GM12801 (cell line): ENCODE results near the gene NUBP2.

Source experiments
- TF ChIP-seq, protein P1 (sequence below): IDR thresholded peaks from one replicate; pipeline ENCODE4 v1.5.1; 2011; ENCODE audit warnings: control low read depth; ENCODE audit not compliant: insufficient read length; ENCODE audit errors: extremely low read depth

Gene NUBP2

DNA sequence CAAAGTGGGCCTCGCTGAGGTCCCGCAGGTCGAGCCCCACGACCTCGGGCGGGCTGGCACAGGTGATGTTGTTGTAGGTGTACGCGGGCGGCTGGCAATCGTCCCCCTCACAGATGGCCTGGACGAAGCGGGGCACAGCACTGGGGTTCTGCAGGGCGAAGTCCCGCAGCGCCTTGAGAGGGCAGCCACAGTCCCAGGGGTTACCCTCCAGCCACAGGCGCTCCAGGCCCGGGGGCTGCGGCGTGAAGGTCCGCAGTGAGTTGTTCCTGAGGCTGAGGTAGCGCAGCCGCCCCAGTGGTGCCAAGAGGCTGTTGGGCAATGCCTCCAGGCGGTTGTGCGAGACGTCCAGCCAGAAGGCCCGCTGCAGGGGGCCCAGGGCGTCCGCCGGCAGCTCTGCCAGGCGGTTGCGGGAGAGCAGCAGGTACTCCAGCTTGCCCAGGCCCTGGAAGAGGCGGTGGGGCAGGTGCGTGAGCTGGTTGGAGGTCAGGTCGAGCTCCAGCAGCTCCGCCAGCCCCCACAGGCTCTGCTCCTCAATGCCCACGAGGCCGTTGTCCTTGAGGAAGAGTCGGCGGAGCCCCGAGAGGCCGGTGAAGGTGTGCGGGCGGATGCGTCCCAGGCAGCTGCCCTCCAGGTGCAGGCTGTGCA, 8.0 kb downstream of the NUBP2 start:
- TF ChIP-seq, protein P1, sequence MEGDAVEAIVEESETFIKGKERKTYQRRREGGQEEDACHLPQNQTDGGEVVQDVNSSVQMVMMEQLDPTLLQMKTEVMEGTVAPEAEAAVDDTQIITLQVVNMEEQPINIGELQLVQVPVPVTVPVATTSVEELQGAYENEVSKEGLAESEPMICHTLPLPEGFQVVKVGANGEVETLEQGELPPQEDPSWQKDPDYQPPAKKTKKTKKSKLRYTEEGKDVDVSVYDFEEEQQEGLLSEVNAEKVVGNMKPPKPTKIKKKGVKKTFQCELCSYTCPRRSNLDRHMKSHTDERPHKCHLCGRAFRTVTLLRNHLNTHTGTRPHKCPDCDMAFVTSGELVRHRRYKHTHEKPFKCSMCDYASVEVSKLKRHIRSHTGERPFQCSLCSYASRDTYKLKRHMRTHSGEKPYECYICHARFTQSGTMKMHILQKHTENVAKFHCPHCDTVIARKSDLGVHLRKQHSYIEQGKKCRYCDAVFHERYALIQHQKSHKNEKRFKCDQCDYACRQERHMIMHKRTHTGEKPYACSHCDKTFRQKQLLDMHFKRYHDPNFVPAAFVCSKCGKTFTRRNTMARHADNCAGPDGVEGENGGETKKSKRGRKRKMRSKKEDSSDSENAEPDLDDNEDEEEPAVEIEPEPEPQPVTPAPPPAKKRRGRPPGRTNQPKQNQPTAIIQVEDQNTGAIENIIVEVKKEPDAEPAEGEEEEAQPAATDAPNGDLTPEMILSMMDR: no peak

DNA sequence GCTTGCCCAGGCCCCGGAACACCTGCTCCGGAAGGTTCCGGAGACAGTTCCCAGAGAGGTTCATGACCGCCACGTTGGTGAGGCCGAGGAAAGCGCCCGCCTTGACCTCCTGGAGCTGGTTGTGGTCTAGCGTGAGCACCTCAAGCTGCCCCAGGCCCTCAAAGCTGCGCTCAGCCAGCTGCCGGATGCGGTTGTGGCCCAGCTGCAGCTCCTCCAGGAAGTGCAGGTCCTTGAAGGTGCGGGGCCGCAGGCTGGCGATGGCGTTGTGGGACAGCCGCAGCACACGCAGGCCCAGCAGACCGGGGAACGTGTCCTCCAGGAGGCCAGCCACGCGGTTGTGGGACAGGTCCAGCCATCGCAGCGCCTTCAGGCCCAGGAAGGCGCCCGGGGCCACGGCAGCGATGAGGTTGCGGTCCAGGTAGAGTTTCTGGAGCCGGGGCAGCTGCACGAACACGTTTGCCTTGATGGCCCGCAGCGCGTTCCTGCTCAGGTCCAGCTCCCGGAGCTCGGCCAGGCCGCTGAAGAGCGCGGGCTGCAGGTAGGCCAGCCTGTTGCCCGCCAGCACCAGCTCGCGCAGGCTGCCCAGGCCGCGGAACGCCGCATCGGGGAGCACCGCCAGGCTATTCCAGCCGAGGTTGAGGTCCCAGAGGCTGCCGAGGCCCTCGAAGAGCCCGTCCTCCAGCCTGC, 8.6 kb downstream of the NUBP2 start:
- TF ChIP-seq, protein P1: no peak

DNA sequence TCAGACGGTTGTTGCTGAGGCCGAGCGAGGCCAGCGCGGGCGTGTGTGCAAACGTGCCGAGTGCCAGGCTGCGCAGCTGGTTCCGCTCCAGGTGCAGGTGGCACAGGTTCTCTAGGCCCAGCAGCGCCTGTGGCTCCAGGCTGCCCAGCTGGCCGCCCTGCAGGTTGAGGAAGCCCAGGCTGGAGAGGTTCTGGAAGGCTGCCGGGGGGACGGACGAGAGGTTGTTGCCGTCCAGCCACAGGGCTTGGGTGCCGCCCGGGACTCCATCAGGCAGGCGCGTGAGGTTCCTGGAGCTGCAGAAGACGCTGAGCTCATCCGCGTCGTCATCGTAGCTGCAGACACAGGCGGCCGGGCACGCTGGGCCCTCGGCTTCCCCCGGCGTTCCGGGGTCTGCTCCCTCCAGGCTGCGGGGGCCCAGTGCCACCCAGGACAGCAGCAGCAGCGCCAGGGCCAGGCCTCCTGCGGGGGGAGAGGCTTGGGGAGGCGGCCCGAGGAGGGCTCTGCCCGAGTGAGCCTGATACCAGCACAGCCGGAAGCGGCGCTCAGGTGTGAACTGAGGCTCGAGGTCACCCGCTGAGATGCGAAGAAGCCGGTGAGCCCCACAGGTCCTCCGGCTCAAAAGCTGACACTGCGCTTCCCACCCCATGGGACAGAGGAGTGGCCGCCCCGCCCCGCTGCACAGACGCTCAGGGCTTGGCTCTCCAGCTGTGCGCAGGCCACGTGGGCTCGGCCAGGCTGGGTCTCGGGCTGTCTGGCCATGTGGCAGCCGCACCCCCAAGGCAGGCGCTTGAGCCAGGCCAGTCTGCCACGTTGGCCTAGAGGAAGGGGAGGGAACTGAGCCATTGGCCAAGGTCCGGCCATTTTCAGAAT, 9.4 kb downstream of the NUBP2 start:
- TF ChIP-seq, protein P1: no peak

DNA sequence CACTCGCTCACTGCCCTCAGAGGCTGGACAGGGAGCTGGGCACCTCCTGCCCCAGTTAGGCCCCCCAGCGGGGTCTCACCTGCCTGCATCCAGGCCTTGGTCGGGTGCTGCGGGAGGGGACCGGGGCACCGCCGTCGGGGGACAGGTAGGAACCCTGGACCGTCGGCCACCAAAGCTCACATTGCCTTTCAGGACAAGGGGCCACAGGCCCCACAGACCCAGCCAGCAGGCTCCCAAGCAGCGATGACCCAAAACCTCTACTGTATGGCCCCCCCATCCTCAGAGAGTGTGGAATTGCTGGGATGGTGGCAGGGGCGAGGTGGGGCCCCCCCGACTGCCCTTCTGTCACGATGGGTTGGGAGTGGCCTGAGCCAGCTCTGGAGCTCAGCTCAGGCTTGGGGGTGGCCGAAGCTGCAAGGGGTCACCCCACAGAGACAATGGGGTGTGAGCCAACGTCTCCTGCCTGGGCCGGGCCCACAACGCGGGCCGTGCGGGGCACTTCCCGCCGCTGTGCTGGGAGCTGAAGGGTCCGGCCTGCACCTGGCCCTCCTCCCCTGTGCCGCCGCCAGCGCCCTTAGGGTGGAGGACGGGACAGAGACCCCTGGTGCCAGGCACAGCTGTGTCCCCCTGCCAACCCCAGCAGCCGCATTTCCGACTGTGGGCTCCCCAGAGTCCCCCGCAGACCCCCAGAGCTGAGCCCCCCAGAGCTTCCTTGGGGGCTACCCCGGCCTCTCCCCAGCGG, 10.2 kb downstream of the NUBP2 start:
- TF ChIP-seq, protein P1: no peak

DNA sequence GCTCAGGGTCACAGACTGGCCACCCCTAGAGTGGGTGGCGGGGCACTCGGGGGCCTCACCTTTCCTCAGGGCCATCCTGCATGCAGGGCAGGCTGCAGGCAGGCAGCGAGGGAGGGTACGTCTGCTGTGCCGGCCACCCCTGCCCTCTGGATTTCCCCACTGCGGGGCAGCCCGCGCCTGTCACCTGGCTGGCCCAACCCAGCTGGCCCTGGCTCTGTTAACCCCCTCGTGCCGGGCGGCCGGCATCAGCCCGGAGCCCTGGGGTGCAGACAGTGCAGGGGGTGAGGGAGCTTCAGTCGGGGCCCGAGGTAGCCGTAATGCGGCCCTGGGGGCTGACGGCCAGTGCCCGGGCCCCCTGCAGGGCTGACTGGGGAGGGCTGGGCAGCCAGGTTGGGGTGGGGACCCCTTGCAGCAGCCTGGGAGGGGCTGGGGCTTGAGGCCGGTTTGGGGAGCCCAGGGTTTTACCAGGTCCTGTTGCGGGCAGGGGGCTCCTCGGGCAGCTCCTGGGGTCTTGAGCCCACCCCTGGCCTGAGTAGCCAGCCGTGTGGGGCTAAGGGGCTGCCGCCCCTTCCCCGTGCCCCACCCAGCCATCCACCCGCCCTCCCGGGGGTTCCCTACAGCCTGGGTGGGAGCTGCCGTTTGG, 10.9 kb downstream of the NUBP2 start, which contains the start of gene IGFALS:
Gene IGFALS (minus strand): TSS at position 128 of the 643 bp plus-strand sequence. CDS start 53 bp downstream, at position 75.
- TF ChIP-seq, protein P1: no peak

DNA sequence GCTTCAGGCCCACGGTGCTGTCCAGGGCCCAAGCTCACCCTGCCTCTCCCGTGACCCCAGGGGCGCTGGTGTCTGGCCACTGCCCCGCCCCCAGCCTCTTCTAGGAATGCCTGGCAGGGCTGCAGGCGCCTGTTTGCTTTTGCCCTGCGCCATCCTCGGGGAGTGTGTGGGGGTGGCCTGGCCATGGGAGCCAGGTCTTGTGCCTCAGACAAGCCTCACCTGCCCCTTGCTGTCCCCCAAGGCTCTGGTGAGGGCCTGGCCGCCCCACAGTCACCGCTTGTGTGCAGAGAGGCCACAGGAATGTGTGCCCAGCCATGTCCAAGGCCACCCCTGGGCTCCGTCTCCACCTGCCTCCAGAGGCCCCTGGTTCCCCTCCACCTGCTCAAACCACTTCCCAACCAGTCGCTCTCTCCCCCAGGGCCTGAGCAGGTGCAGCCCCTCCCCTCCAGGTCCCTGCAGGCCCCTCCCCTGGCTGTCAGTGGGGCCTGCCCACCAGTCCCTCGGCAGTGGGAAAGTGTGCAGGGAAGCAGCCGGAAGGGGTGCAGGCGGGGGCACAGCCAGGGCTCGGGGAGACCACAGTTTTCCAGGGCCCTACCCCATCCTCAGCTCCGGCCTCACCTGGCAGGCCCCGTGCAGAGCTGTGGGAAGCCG, 11.6 kb downstream of the NUBP2 start:
- TF ChIP-seq, protein P1: no peak
